ENCODE measurements around the gene FBLIM1. TPM values are rescaled to one million over a fixed set of nuclear protein-coding genes. Genes with fewer than 3 reads are reported as not detected.

The FBLIM1 gene
- total RNA-seq, 1 donor from 2014 or later, result 198 TPM

DNA sequence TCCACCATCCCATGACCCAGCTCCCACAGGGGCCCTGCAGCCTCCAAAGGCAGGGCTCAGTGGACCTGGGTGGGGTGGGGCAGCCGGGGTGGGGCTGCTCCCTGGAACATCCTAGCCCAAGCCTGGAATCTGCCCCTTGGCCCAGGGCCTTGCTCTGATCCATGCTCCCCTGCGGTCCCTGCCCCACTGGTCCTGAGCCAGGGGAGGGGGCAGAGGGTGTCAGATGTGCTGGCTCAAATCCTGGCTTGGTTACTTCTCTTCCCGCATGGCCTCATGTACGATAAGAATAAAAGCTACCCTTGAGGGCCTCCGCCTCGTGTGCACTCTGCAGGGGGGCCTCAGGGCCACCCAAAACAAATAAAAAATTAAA lies 21.7 kb upstream of the FBLIM1 start:
- no peak overlapping the region for H3K27ac Mint-ChIP-seq (ENCODE audit: unreplicated experiment)
- TF ChIP-seq, protein P1, sequence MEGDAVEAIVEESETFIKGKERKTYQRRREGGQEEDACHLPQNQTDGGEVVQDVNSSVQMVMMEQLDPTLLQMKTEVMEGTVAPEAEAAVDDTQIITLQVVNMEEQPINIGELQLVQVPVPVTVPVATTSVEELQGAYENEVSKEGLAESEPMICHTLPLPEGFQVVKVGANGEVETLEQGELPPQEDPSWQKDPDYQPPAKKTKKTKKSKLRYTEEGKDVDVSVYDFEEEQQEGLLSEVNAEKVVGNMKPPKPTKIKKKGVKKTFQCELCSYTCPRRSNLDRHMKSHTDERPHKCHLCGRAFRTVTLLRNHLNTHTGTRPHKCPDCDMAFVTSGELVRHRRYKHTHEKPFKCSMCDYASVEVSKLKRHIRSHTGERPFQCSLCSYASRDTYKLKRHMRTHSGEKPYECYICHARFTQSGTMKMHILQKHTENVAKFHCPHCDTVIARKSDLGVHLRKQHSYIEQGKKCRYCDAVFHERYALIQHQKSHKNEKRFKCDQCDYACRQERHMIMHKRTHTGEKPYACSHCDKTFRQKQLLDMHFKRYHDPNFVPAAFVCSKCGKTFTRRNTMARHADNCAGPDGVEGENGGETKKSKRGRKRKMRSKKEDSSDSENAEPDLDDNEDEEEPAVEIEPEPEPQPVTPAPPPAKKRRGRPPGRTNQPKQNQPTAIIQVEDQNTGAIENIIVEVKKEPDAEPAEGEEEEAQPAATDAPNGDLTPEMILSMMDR (IDR thresholded peaks at IDR 0.05; ENCODE audit: unreplicated experiment), result no peak
- no peak overlapping the region for H3K4me3 Mint-ChIP-seq (ENCODE audit: unreplicated experiment)
- no peaks in the 10 kb centered on the region for H3K9me3 Mint-ChIP-seq (ENCODE audit: unreplicated experiment)
- H3K4me1 Mint-ChIP-seq (ENCODE audit: unreplicated experiment), result no peaks in the 10 kb centered on the region
- peaks cover 10% of the 10 kb centered on the region for H3K36me3 Mint-ChIP-seq (ENCODE audit: low read depth, unreplicated experiment)
- peaks cover 15% of the 10 kb centered on the region for H3K27me3 Mint-ChIP-seq (ENCODE audit: unreplicated experiment)
- no peak for DNase-seq (ENCODE audit: low spot score)

- peak overlapping the region; percentile 43 for H3K27ac Mint-ChIP-seq (ENCODE audit: unreplicated experiment)
- TF ChIP-seq, protein P1 (IDR thresholded peaks at IDR 0.05; ENCODE audit: unreplicated experiment), result no peak
- H3K9me3 Mint-ChIP-seq (ENCODE audit: unreplicated experiment), result no peaks in the 10 kb centered on the region
- H3K36me3 Mint-ChIP-seq (ENCODE audit: low read depth, unreplicated experiment), result peaks cover 6% of the 10 kb centered on the region
- no peak for DNase-seq (ENCODE audit: low spot score)
- no peak overlapping the region for H3K4me3 Mint-ChIP-seq (ENCODE audit: unreplicated experiment)
- no peaks in the 10 kb centered on the region for H3K4me1 Mint-ChIP-seq (ENCODE audit: unreplicated experiment)
- H3K27me3 Mint-ChIP-seq (ENCODE audit: unreplicated experiment), result peaks cover 14% of the 10 kb centered on the region
Measured at GRCh38 chr1:15737324-15738319, 21.0 kb upstream of the FBLIM1 start.

GRCh38 chr1:15738416-15739113 lies 20.0 kb upstream of the FBLIM1 start:
- DNase-seq (ENCODE audit: low spot score), result no peak
- Mint-ChIP-seq H3K36me3 (ENCODE audit: low read depth, unreplicated experiment) (no peaks in the 10 kb centered on the region), H3K9me3 (ENCODE audit: unreplicated experiment) (no peaks in the 10 kb centered on the region), H3K27ac (ENCODE audit: unreplicated experiment) (peak overlapping the region; percentile 36), H3K27me3 (ENCODE audit: unreplicated experiment) (peaks cover 11% of the 10 kb centered on the region), H3K4me3 (ENCODE audit: unreplicated experiment) (no peak overlapping the region), H3K4me1 (ENCODE audit: unreplicated experiment) (no peaks in the 10 kb centered on the region)
- TF ChIP-seq, protein P1 (IDR thresholded peaks at IDR 0.05; ENCODE audit: unreplicated experiment), result no peak

GRCh38 chr1:15739259-15739658 lies 19.3 kb upstream of the FBLIM1 start:
- no peak overlapping the region for H3K4me3 Mint-ChIP-seq (ENCODE audit: unreplicated experiment)
- no peaks in the 10 kb centered on the region for H3K9me3 Mint-ChIP-seq (ENCODE audit: unreplicated experiment)
- H3K4me1 Mint-ChIP-seq (ENCODE audit: unreplicated experiment), result no peaks in the 10 kb centered on the region
- no peak overlapping the region for H3K27ac Mint-ChIP-seq (ENCODE audit: unreplicated experiment)
- DNase-seq (ENCODE audit: low spot score), result no peak
- H3K36me3 Mint-ChIP-seq (ENCODE audit: low read depth, unreplicated experiment), result no peaks in the 10 kb centered on the region
- H3K27me3 Mint-ChIP-seq (ENCODE audit: unreplicated experiment), result peaks cover 10% of the 10 kb centered on the region
- TF ChIP-seq, protein P1 (IDR thresholded peaks at IDR 0.05; ENCODE audit: unreplicated experiment), result no peak
